Measurements from ENCODE around the gene POU2F1. TPM values are rescaled to one million over a fixed set of nuclear protein-coding genes. Genes with fewer than 3 reads are reported as not detected.

The POU2F1 gene
- total RNA-seq, 1 experiment from 2014 or later: 24.5 TPM

DNA sequence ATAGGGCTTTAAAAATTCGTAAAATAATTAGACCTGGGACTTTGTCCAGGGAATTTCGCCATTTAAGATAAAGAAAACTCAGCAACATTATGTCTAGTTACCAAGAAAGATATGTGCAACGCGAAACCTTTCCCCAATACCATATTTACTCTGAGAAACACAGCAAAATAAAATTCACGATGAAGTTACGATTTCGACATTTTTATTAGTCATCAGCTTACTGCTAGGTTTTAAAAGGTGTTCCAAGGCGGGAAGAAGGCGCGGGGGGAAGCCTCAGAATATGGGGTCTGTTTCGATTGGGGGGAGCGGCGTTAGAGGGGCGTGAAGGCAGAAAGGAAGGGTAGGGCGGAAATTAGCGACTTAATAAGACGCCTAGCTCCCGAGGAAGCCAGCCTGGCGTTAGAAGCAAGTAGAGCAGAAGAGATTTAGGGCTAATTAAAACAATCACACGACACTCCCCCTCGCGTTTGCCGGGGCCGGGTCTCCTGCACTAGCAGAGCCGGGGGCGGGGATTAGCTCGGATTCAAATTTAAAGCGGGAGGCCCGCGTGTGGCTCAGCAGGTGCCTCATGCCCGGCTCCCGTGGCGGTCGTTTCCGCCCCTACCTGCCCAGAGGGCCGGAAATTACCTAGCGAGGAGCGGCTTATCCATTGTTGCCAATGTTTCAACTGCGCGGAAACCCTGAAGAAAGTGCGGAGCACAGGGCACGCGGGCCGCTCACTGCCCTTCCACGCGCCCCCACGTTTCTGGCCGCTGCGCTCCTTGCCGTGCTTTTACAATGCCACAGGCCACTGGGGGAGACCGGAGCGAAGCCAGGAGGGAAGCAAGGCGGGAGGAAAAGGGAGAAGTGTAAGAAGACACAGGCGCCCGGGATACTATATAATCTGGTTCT is 795 bp upstream of the POU2F1 start:
- Histone ChIP-seq H3K9ac (ENCODE audit: low read length) (peak overlapping the region; percentile 93), H3K36me3 (ENCODE audit: control insufficient read depth in 1 of 2, insufficient read depth in 2 of 2, low read length in 2 of 2) (no peaks in the 10 kb centered on the region), H3K27me3 (ENCODE audit: insufficient read depth, low read length) (no peaks in the 10 kb centered on the region), H3K9me2 (ENCODE audit: insufficient read depth) (no peaks in the 10 kb centered on the region), H3K4me2 (ENCODE audit: low read length) (peak overlapping the region; percentile 97), H3K4me3 (replicated peaks in 1 of 2; ENCODE audit: low read depth in 1 of 2, low read length in 2 of 2) (peak overlapping the region; percentile 63 to 75), H3K79me2 (ENCODE audit: insufficient read depth, low read length) (peaks cover 34% of the 10 kb centered on the region), H3K4me1 (ENCODE audit: control insufficient read depth in 1 of 2, insufficient read depth in 2 of 2, low read length in 2 of 2) (peaks cover 14 to 39% of the 10 kb centered on the region in 2 experiments), H4K20me1 (ENCODE audit: insufficient read depth) (no peaks in the 10 kb centered on the region), H3K27ac (ENCODE audit: low read depth, low read length) (peak overlapping the region; percentile 95), H2AFZ (ENCODE audit: low read depth, low read length, poor library complexity, severe bottlenecking) (peak overlapping the region; percentile 46), H3K9me3 (ENCODE audit: control insufficient read depth in 1 of 2, insufficient read depth in 1 of 2, low read depth in 1 of 2, low read length in 2 of 2) (no peaks in the 10 kb centered on the region)
- BruUV-seq (replicated peaks): TSS peak; percentile 86
- intact Hi-C loops (cut with micrococcal nuclease): loop anchor here (1.0 to 5.0 kb wide), 3 partner anchors 153 to 312 kb away; no protein-coding TSS in a partner anchor
- ChIA-PET CTCF (interaction anchor here (0.6 to 1.7 kb wide), 37 partner anchors 9 to 1215 kb away, joined by 3 to 19 read pairs (median 4); no protein-coding TSS in a partner anchor), POLR2A (interaction anchor here (0.6 to 1.9 kb wide), 20 partner anchors 9 to 334 kb away, joined by 3 to 14 read pairs (median 4); partner anchors contain the start of gene CREG1), RAD21 (ENCODE audit: low non-redundant PET in 1 of 2, low total read pairs in 2 of 2, uncharacterized antibody in 2 of 2, unreplicated experiment in 2 of 2) (interaction anchor here (0.5 to 1.1 kb wide), 8 partner anchors 43 to 1348 kb away, joined by 3 to 5 read pairs (median 4); no protein-coding TSS in a partner anchor)
- peak; percentile 80 for DNase-seq (ENCODE audit: low read depth, low spot score)
- ATAC-seq: peak; percentile 69
- TF ChIP-seq, protein P1, sequence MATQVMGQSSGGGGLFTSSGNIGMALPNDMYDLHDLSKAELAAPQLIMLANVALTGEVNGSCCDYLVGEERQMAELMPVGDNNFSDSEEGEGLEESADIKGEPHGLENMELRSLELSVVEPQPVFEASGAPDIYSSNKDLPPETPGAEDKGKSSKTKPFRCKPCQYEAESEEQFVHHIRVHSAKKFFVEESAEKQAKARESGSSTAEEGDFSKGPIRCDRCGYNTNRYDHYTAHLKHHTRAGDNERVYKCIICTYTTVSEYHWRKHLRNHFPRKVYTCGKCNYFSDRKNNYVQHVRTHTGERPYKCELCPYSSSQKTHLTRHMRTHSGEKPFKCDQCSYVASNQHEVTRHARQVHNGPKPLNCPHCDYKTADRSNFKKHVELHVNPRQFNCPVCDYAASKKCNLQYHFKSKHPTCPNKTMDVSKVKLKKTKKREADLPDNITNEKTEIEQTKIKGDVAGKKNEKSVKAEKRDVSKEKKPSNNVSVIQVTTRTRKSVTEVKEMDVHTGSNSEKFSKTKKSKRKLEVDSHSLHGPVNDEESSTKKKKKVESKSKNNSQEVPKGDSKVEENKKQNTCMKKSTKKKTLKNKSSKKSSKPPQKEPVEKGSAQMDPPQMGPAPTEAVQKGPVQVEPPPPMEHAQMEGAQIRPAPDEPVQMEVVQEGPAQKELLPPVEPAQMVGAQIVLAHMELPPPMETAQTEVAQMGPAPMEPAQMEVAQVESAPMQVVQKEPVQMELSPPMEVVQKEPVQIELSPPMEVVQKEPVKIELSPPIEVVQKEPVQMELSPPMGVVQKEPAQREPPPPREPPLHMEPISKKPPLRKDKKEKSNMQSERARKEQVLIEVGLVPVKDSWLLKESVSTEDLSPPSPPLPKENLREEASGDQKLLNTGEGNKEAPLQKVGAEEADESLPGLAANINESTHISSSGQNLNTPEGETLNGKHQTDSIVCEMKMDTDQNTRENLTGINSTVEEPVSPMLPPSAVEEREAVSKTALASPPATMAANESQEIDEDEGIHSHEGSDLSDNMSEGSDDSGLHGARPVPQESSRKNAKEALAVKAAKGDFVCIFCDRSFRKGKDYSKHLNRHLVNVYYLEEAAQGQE (IDR thresholded peaks at IDR 0.05; ENCODE audit: low read depth): no peak
- peak; percentile 49; the same call in 1 of the 2 replicates for TF ChIP-seq EGR1 (IDR thresholded peaks at IDR 0.05; ENCODE audit: low read depth)
- TF ChIP-seq JUND (IDR thresholded peaks at IDR 0.05): no peak; the same call in 1 of the 2 replicates
- peak; percentile 90; the same call in 1 of the 2 replicates for TF ChIP-seq SIN3A (IDR thresholded peaks at IDR 0.05; ENCODE audit: low read depth)
- TF ChIP-seq YY1 (IDR thresholded peaks at IDR 0.05; ENCODE audit: extremely low read depth, insufficient replicate concordance, low read depth, low read length): peak; percentile 63
- TF ChIP-seq CEBPB (IDR thresholded peaks at IDR 0.05; ENCODE audit: low read depth): peak; percentile 59
- no peak for TF ChIP-seq ELF1 (IDR thresholded peaks at IDR 0.05; ENCODE audit: borderline replicate concordance, low read depth)
- TF ChIP-seq CTCF (IDR thresholded peaks at IDR 0.05 in 2 of 3, conservative IDR thresholded peaks at IDR 0.05 in 1 of 3; ENCODE audit: borderline replicate concordance in 1 of 3, insufficient read depth in 1 of 3, low read depth in 2 of 3, low read length in 2 of 3): no peak
- peak; percentile 55; the same call in 1 of the 2 replicates for TF ChIP-seq CBX3 (IDR thresholded peaks at IDR 0.05; ENCODE audit: low read depth)
- TF ChIP-seq POLR2AphosphoS5 (IDR thresholded peaks at IDR 0.05; ENCODE audit: low read depth, low read length): peak; percentile 57; the same call in 1 of the 2 replicates
- TF ChIP-seq POLR2A (IDR thresholded peaks at IDR 0.05; ENCODE audit: borderline replicate concordance, extremely low read depth, insufficient read depth, insufficient read length): peak; percentile 85
- TF ChIP-seq, protein P2, sequence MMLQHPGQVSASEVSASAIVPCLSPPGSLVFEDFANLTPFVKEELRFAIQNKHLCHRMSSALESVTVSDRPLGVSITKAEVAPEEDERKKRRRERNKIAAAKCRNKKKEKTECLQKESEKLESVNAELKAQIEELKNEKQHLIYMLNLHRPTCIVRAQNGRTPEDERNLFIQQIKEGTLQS (IDR thresholded peaks at IDR 0.05): no peak
- no peak; the same call in 1 of the 2 replicates for TF ChIP-seq FOSL1 (IDR thresholded peaks at IDR 0.05; ENCODE audit: low read depth)
- TF ChIP-seq SP1 (IDR thresholded peaks at IDR 0.05; ENCODE audit: low read depth): peak; percentile 34; the same call in 1 of the 2 replicates
- no peak for TF ChIP-seq EZH2 (IDR thresholded peaks at IDR 0.05)
- TF ChIP-seq EZH2phosphoT487 (IDR thresholded peaks at IDR 0.05; ENCODE audit: borderline replicate concordance): no peak
- TF ChIP-seq, protein P3, sequence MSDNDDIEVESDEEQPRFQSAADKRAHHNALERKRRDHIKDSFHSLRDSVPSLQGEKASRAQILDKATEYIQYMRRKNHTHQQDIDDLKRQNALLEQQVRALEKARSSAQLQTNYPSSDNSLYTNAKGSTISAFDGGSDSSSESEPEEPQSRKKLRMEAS (IDR thresholded peaks at IDR 0.05): peak; percentile 95
- no peak for TF ChIP-seq RAD21 (IDR thresholded peaks at IDR 0.05; ENCODE audit: low read depth)

Measured in HCT116 (cell line).